H9 (cell line): ENCODE measurements around the gene CDYL2. TPM values are rescaled to one million over a fixed set of nuclear protein-coding genes. Genes with fewer than 3 reads are reported as not detected.

Source experiments
- DNase-seq: peaks from one replicate; pipeline ENCODE4 v3.0.0-alpha.2; 2017
- H2AFZ ChIP-seq: one replicate; pipeline ENCODE4 v1.6.1; 2013; ENCODE audit warnings: mild to moderate bottlenecking, low read length, control low read depth, moderate library complexity
- H2AK5ac ChIP-seq: 2 replicates; pipeline ENCODE4 v1.6.1; 2013; ENCODE audit warnings: low read length, control low read depth, mixed read lengths; ENCODE audit not compliant: insufficient read length
- H2BK120ac ChIP-seq: one replicate; pipeline ENCODE4 v1.6.1; 2013; ENCODE audit warnings: low read depth, mild to moderate bottlenecking, low read length, control low read depth, inconsistent platforms; ENCODE audit not compliant: poor library complexity, severe bottlenecking
- H2BK12ac ChIP-seq: 2 replicates; pipeline ENCODE4 v1.6.1; 2013; ENCODE audit warnings: low read length, control low read depth, mixed read lengths, low read depth; ENCODE audit not compliant: insufficient read length
- H2BK15ac ChIP-seq: 2 replicates; pipeline ENCODE4 v1.6.1; 2013; ENCODE audit warnings: low read depth, low read length, control low read depth
- H2BK20ac ChIP-seq: one replicate; pipeline ENCODE4 v1.6.1; 2013; ENCODE audit warnings: low read depth, mild to moderate bottlenecking, low read length, control low read depth, inconsistent platforms; ENCODE audit not compliant: poor library complexity, severe bottlenecking
- H2BK5ac ChIP-seq: 2 replicates; pipeline ENCODE4 v1.6.1; 2013; ENCODE audit warnings: low read length, control low read depth, mixed read lengths; ENCODE audit not compliant: insufficient read length
- H3K14ac ChIP-seq: 2 replicates; pipeline ENCODE4 v1.6.1; 2013; ENCODE audit warnings: low read length, control low read depth; ENCODE audit not compliant: insufficient read depth
- H3K18ac ChIP-seq: 2 replicates; pipeline ENCODE4 v1.6.1; 2013; ENCODE audit warnings: low read depth, mild to moderate bottlenecking, mixed read lengths, low read length, control low read depth; ENCODE audit not compliant: insufficient read length
- H3K23ac ChIP-seq: 2 replicates; pipeline ENCODE4 v1.6.1; 2013; ENCODE audit warnings: low read length, control low read depth, mixed read lengths, low read depth; ENCODE audit not compliant: insufficient read length
- H3K23me2 ChIP-seq: 2 replicates; pipeline ENCODE4 v1.6.1; 2013; ENCODE audit warnings: low read depth, mild to moderate bottlenecking, mixed read lengths, low read length, control low read depth; ENCODE audit not compliant: insufficient read length, poor library complexity, severe bottlenecking
- H3K27ac ChIP-seq: 2 replicates; pipeline ENCODE4 v1.5.1; 2013; ENCODE audit warnings: low read length, control low read depth, mixed read lengths, low read depth; ENCODE audit not compliant: insufficient read length
- H3K27me3 ChIP-seq: 2 replicates; pipeline ENCODE4 v1.6.1; 2013; ENCODE audit warnings: low read length, control low read depth, inconsistent platforms; ENCODE audit not compliant: insufficient read depth
- H3K4ac ChIP-seq: 2 replicates; pipeline ENCODE4 v1.6.1; 2013; ENCODE audit warnings: low read depth, mild to moderate bottlenecking, control low read depth, inconsistent platforms, low read length, moderate library complexity
- H3K4me1 ChIP-seq: 2 replicates; pipeline ENCODE4 v1.6.1; 2013; ENCODE audit warnings: low read length, control low read depth, inconsistent platforms; ENCODE audit not compliant: insufficient read depth
- H3K4me2 ChIP-seq: 2 replicates; pipeline ENCODE4 v1.6.1; 2013; ENCODE audit warnings: low read length, control low read depth, mixed read lengths; ENCODE audit not compliant: insufficient read length, insufficient read depth
- H3K56ac ChIP-seq: 2 replicates; pipeline ENCODE4 v1.6.1; 2013; ENCODE audit warnings: low read depth, mild to moderate bottlenecking, mixed read lengths, low read length, control low read depth; ENCODE audit not compliant: insufficient read length
- H3K79me1 ChIP-seq: 2 replicates; pipeline ENCODE4 v1.6.1; 2013; ENCODE audit warnings: low read depth, mild to moderate bottlenecking, moderate library complexity, low read length, control low read depth, inconsistent platforms; ENCODE audit not compliant: insufficient read depth, poor library complexity, severe bottlenecking
- H3K79me2 ChIP-seq: 2 replicates; pipeline ENCODE4 v1.6.1; 2013; ENCODE audit warnings: low read length, control low read depth, inconsistent platforms; ENCODE audit not compliant: insufficient read depth
- H3K9ac ChIP-seq: 2 replicates; pipeline ENCODE4 v1.6.1; 2013; ENCODE audit warnings: low read length, control low read depth, mixed read lengths; ENCODE audit not compliant: insufficient read length; ENCODE audit errors: extremely low read depth
- H3K9me3 ChIP-seq: one replicate; pipeline ENCODE4 v1.6.1; 2013; ENCODE audit warnings: low read depth, low read length, inconsistent platforms; ENCODE audit not compliant: control insufficient read depth
- H3T11ph ChIP-seq: one replicate; pipeline ENCODE4 v1.6.1; 2013; ENCODE audit warnings: mild to moderate bottlenecking, low read length, control low read depth, inconsistent platforms
- H4K20me1 ChIP-seq: one replicate; pipeline ENCODE4 v1.6.1; 2013; ENCODE audit not compliant: control insufficient read depth, insufficient read length, insufficient read depth
- H4K5ac ChIP-seq: 2 replicates; pipeline ENCODE4 v1.6.1; 2013; ENCODE audit warnings: low read depth, mild to moderate bottlenecking, mixed read lengths, low read length, control low read depth; ENCODE audit not compliant: insufficient read length
- H4K8ac ChIP-seq: replicated peaks from 2 replicates; pipeline ENCODE4 v1.6.1; 2013; ENCODE audit warnings: low read length, control low read depth, mixed read lengths, low read depth; ENCODE audit not compliant: insufficient read length
- H4K91ac ChIP-seq: 2 replicates; pipeline ENCODE4 v1.6.1; 2013; ENCODE audit warnings: low read depth, mild to moderate bottlenecking, moderate library complexity, mixed read lengths, low read length, control low read depth; ENCODE audit not compliant: insufficient read length
- H3K27ac Mint-ChIP-seq, 3 experiments: 2 replicates in 2 of 3; 3 replicates in 1 of 3; pipeline ENCODE4 v1.8.0; 2020 to 2021; ENCODE audit warnings: mixed read lengths in 3 of 3, mild to moderate bottlenecking in 1 of 3, moderate library complexity in 1 of 3
- H3K27me3 Mint-ChIP-seq: 2 replicates; pipeline ENCODE4 v1.8.0; 2021; ENCODE audit warnings: low read depth, mild to moderate bottlenecking, moderate library complexity, mixed read lengths
- H3K36me3 Mint-ChIP-seq, 3 experiments: 2 replicates in 2 of 3; 3 replicates in 1 of 3; pipeline ENCODE4 v1.8.0; 2020 to 2021; ENCODE audit warnings: low read depth in 3 of 3, mixed read lengths in 3 of 3; ENCODE audit not compliant: insufficient read depth in 1 of 3
- H3K4me1 Mint-ChIP-seq, 2 experiments: 2 replicates each; pipeline ENCODE4 v1.8.0; 2020; ENCODE audit warnings: mixed read lengths in 2 of 2
- H3K4me3 Mint-ChIP-seq, 2 experiments: 2 replicates in 1 of 2; 3 replicates in 1 of 2; pipeline ENCODE4 v1.8.0; 2020 to 2021; ENCODE audit warnings: mild to moderate bottlenecking in 2 of 2, mixed read lengths in 2 of 2, moderate library complexity in 1 of 2
- H3K9me3 Mint-ChIP-seq, 2 experiments: 2 replicates in 1 of 2; 3 replicates in 1 of 2; pipeline ENCODE4 v1.8.0; 2020; ENCODE audit warnings: mild to moderate bottlenecking in 2 of 2, mixed read lengths in 2 of 2, moderate library complexity in 1 of 2
- WGBS: extraction: QIAGEN DNeasy Blood & Tissue Kit; methylation state at CpG from one replicate; pipeline ENCODE4 v1.1.7; 2013; ENCODE audit warnings: missing lambda C conversion rate, low lambda C conversion rate, mixed read lengths; ENCODE audit not compliant: insufficient read length; ENCODE audit errors: extremely low coverage; 5-methylcytosine and 5-hydroxymethylcytosine counted together
- total RNA-seq: library from RNA; stranded (reverse); gene quantifications from 2 replicates; pipeline ENCODE4 v1.2.1, GENCODE V29; 2021
- TF ChIP-seq, protein P1 (sequence below): fragments of 200-600 bp; sonication (generic); conservative IDR thresholded peaks from 3 replicates; pipeline ENCODE4 v1.8.0; 2021; ENCODE audit warnings: antibody characterized with exemption, mild to moderate bottlenecking

CDYL2 gene
- total RNA-seq, 1 experiment from 2014 or later, result 4.2 TPM

GRCh38 chr16:80670170-80670865 is 134.1 kb downstream of the CDYL2 start:
- H2AFZ ChIP-seq, result no peak overlapping the region
- no peak overlapping the region for H4K91ac ChIP-seq
- H3K27me3 ChIP-seq, result no peaks in the 10 kb centered on the region
- H3K23me2 ChIP-seq, result no peaks in the 10 kb centered on the region
- H3K79me1 ChIP-seq, result no peaks in the 10 kb centered on the region
- H3K4me1 ChIP-seq, result peaks cover 7% of the 10 kb centered on the region; the same call in 1 of the 2 replicates
- no peak for DNase-seq
- no peak overlapping the region for H3T11ph ChIP-seq
- Mint-ChIP-seq H3K4me3 (no peak overlapping the region), H3K27me3 (peaks cover 27% of the 10 kb centered on the region), H3K36me3 (no peaks in the 10 kb centered on the region; a peak in 1 of 7 replicates), H3K9me3 (no peaks in the 10 kb centered on the region; a peak in 2 of 5 replicates), H3K4me1 (peaks cover 33 to 36% of the 10 kb centered on the region in 2 experiments), H3K27ac (no peak overlapping the region)
- no peak overlapping the region for H3K56ac ChIP-seq
- H3K4me2 ChIP-seq, result no peak overlapping the region
- H2BK15ac ChIP-seq, result no peak overlapping the region
- H3K9me3 ChIP-seq, result no peaks in the 10 kb centered on the region
- H3K14ac ChIP-seq, result no peak overlapping the region; the same call in 1 of the 2 replicates
- TF ChIP-seq, protein P1, sequence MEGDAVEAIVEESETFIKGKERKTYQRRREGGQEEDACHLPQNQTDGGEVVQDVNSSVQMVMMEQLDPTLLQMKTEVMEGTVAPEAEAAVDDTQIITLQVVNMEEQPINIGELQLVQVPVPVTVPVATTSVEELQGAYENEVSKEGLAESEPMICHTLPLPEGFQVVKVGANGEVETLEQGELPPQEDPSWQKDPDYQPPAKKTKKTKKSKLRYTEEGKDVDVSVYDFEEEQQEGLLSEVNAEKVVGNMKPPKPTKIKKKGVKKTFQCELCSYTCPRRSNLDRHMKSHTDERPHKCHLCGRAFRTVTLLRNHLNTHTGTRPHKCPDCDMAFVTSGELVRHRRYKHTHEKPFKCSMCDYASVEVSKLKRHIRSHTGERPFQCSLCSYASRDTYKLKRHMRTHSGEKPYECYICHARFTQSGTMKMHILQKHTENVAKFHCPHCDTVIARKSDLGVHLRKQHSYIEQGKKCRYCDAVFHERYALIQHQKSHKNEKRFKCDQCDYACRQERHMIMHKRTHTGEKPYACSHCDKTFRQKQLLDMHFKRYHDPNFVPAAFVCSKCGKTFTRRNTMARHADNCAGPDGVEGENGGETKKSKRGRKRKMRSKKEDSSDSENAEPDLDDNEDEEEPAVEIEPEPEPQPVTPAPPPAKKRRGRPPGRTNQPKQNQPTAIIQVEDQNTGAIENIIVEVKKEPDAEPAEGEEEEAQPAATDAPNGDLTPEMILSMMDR, result no peak
- H2BK20ac ChIP-seq, result no peak overlapping the region
- no peaks in the 10 kb centered on the region for H4K20me1 ChIP-seq
- no peak overlapping the region for H3K18ac ChIP-seq
- no peak overlapping the region for H3K23ac ChIP-seq
- no peak overlapping the region for H4K5ac ChIP-seq
- no peak overlapping the region for H2BK12ac ChIP-seq
- no peak overlapping the region for H2BK5ac ChIP-seq
- H2AK5ac ChIP-seq, result no peak overlapping the region
- no peak overlapping the region for H3K4ac ChIP-seq
- no CpG with 5 or more reads among the region's 20 CpGs for WGBS
- H3K9ac ChIP-seq, result no peak overlapping the region
- H2BK120ac ChIP-seq, result no peak overlapping the region
- H3K27ac ChIP-seq, result no peak overlapping the region
- H4K8ac ChIP-seq, result no peak overlapping the region
- no peaks in the 10 kb centered on the region for H3K79me2 ChIP-seq
